H1 (cell line): ENCODE results near the gene BSX. TPM values are rescaled to one million over a fixed set of nuclear protein-coding genes. Genes with fewer than 3 reads are reported as not detected.

Source experiments
- CTCF ChIA-PET: fragments of 300-600 bp; sonication (Branson Sonifier 250); formaldehyde crosslinking; loops from one replicate; lab custom pipeline; 2021; ENCODE audit not compliant: partially characterized antibody; lab: Charles Lee
- POLR2A ChIA-PET: fragments of 300-600 bp; sonication (Branson Sonifier 250); formaldehyde crosslinking; loops from one replicate; lab custom pipeline; 2021; ENCODE audit warnings: inconsistent platforms; ENCODE audit not compliant: partially characterized antibody; lab: Charles Lee
- DNase-seq, 2 experiments: peaks; one replicate each; pipeline versions ENCODE4 v3.0.0 to v3.0.0-alpha.2; 2010 to 2022; ENCODE audit warnings: low spot score in 2 of 2, low read depth in 1 of 2, mixed read lengths in 1 of 2
- FAIRE-seq: peaks from 2 replicates; lab custom pipeline; 2011; peaks lifted over from hg19 to GRCh38; lab: Jason Lieb, UNC
- H2AFZ ChIP-seq: 2 replicates; pipeline ENCODE4 v1.8.1; 2012; ENCODE audit warnings: low read length, inconsistent platforms
- H2AK5ac ChIP-seq: 2 replicates; pipeline ENCODE4 v1.6.1; 2013; ENCODE audit warnings: low read depth, low read length
- H2BK120ac ChIP-seq: replicated peaks from 2 replicates; pipeline ENCODE3; 2013; ENCODE audit warnings: low read depth, low read length, inconsistent platforms
- H2BK12ac ChIP-seq: 2 replicates; pipeline ENCODE4 v1.6.1; 2013; ENCODE audit warnings: low read depth, low read length
- H2BK15ac ChIP-seq: 2 replicates; pipeline ENCODE4 v1.6.1; 2013; ENCODE audit warnings: low read length
- H2BK20ac ChIP-seq: 2 replicates; pipeline ENCODE4 v1.6.1; 2013; ENCODE audit warnings: low read length
- H2BK5ac ChIP-seq: 2 replicates; pipeline ENCODE4 v1.6.1; 2013; ENCODE audit warnings: low read depth, low read length
- H3K14ac ChIP-seq: 2 replicates; pipeline ENCODE4 v1.6.1; 2013; ENCODE audit warnings: inconsistent platforms; ENCODE audit not compliant: insufficient read length
- H3K18ac ChIP-seq: 2 replicates; pipeline ENCODE4 v1.6.1; 2013; ENCODE audit warnings: low read length; ENCODE audit errors: extremely low read depth
- H3K23ac ChIP-seq: 2 replicates; pipeline ENCODE4 v1.6.1; 2013; ENCODE audit warnings: inconsistent platforms; ENCODE audit not compliant: insufficient read length
- H3K23me2 ChIP-seq: 2 replicates; pipeline ENCODE4 v1.6.1; 2013; ENCODE audit warnings: low read depth, low read length
- H3K27ac ChIP-seq: 2 replicates; pipeline ENCODE4 v1.6.1; 2011; ENCODE audit warnings: low read depth, low read length, inconsistent platforms
- H3K27me3 ChIP-seq, 4 experiments: replicated peaks in 1 of 4; 1 replicate in 1 of 4; 2 replicates in 3 of 4; pipeline versions ENCODE4 v1.6.1 to v1.8.1; 2011 to 2013; ENCODE audit warnings: low read length in 3 of 4, mild to moderate bottlenecking in 3 of 4, inconsistent platforms in 2 of 4, mixed read lengths in 2 of 4, moderate library complexity in 1 of 4; ENCODE audit not compliant: control insufficient read depth in 3 of 4, insufficient read depth in 3 of 4; ENCODE audit errors: extremely low read depth in 1 of 4
- H3K36me3 ChIP-seq, 4 experiments: 2 replicates each; pipeline versions ENCODE4 v1.6.1 to v1.8.1; 2011 to 2013; ENCODE audit warnings: mild to moderate bottlenecking in 4 of 4, low read length in 3 of 4, moderate library complexity in 2 of 4, control low read depth in 1 of 4, inconsistent platforms in 1 of 4; ENCODE audit not compliant: insufficient read depth in 4 of 4, control insufficient read depth in 2 of 4
- H3K4ac ChIP-seq: replicated peaks from 2 replicates; pipeline ENCODE3; 2013; ENCODE audit warnings: low read length, low read depth, mixed read lengths, inconsistent platforms; ENCODE audit not compliant: insufficient read length
- H3K4me1 ChIP-seq, 4 experiments: replicated peaks in 1 of 4; 1 replicate in 1 of 4; 2 replicates in 3 of 4; pipeline versions ENCODE4 v1.6.1 to v1.8.1; 2011 to 2013; ENCODE audit warnings: low read length in 3 of 4, inconsistent platforms in 2 of 4, mixed read lengths in 1 of 4; ENCODE audit not compliant: insufficient read depth in 4 of 4, control insufficient read depth in 3 of 4
- H3K4me2 ChIP-seq, 2 experiments: 2 replicates each; pipeline versions ENCODE4 v1.6.1 to v1.8.1; 2011 to 2013; ENCODE audit warnings: low read depth in 2 of 2, low read length in 2 of 2, control low read depth in 1 of 2, inconsistent platforms in 1 of 2, mild to moderate bottlenecking in 1 of 2; ENCODE audit not compliant: insufficient read depth in 1 of 2
- H3K4me3 ChIP-seq, 4 experiments: fragments of 200-600, 300-600 bp in 1 of 4; sonication (generic), shearing (Covaris generic), sonication (Bioruptor Twin) in 1 of 4; 2 replicates each; pipeline versions ENCODE4 v1.5.1 to v1.8.1; 2011 to 2016; ENCODE audit warnings: low read length in 4 of 4, low read depth in 3 of 4, control low read depth in 2 of 4, inconsistent platforms in 2 of 4, mild to moderate bottlenecking in 2 of 4, mixed read lengths in 1 of 4, moderate library complexity in 1 of 4; ENCODE audit not compliant: insufficient read depth in 2 of 4; ENCODE audit errors: extremely low read depth in 1 of 4
- H3K56ac ChIP-seq: replicated peaks from 2 replicates; pipeline ENCODE3; 2013; ENCODE audit warnings: low read depth, mild to moderate bottlenecking, mixed read lengths, low read length, inconsistent platforms; ENCODE audit not compliant: insufficient read length
- H3K79me1 ChIP-seq: 2 replicates; pipeline ENCODE4 v1.6.1; 2013; ENCODE audit warnings: low read depth, low read length, control low read depth
- H3K79me2 ChIP-seq, 2 experiments: 2 replicates each; pipeline versions ENCODE4 v1.6.1 to v1.8.1; 2012 to 2013; ENCODE audit warnings: low read length in 2 of 2, mild to moderate bottlenecking in 2 of 2, inconsistent platforms in 1 of 2; ENCODE audit not compliant: insufficient read depth in 2 of 2, control insufficient read depth in 1 of 2
- H3K9ac ChIP-seq, 4 experiments: replicated peaks in 1 of 4; 1 replicate in 1 of 4; 2 replicates in 3 of 4; pipeline versions ENCODE4 v1.6.1 to v1.8.1; 2011 to 2013; ENCODE audit warnings: low read depth in 3 of 4, low read length in 3 of 4, control low read depth in 2 of 4, mild to moderate bottlenecking in 2 of 4, moderate library complexity in 2 of 4, inconsistent platforms in 1 of 4; ENCODE audit errors: extremely low read depth in 1 of 4
- H3K9me3 ChIP-seq, 2 experiments: 2 replicates each; pipeline versions ENCODE4 v1.6.1 to v1.8.1; 2012 to 2013; ENCODE audit warnings: mild to moderate bottlenecking in 2 of 2, moderate library complexity in 2 of 2, control low read depth in 1 of 2, inconsistent platforms in 1 of 2, low read depth in 1 of 2, low read length in 1 of 2, mixed read lengths in 1 of 2; ENCODE audit not compliant: insufficient read depth in 2 of 2
- H4K20me1 ChIP-seq, 2 experiments: replicated peaks in 1 of 2; 2 replicates each; pipeline versions ENCODE3 to v1.8.1; 2011 to 2013; ENCODE audit warnings: inconsistent platforms in 2 of 2, low read length in 2 of 2, mild to moderate bottlenecking in 1 of 2; ENCODE audit not compliant: insufficient read depth in 2 of 2, control insufficient read depth in 1 of 2
- H4K5ac ChIP-seq: 2 replicates; pipeline ENCODE4 v1.6.1; 2013; ENCODE audit warnings: low read length, low read depth, mixed read lengths, inconsistent platforms; ENCODE audit not compliant: insufficient read length
- H4K8ac ChIP-seq: 2 replicates; pipeline ENCODE4 v1.8.0; 2013; ENCODE audit warnings: mild to moderate bottlenecking, moderate library complexity, low read length, inconsistent platforms; ENCODE audit not compliant: insufficient read depth; ENCODE audit errors: extremely low read depth
- H4K91ac ChIP-seq: replicated peaks from 2 replicates; pipeline ENCODE3; 2013; ENCODE audit warnings: low read length, mixed read lengths, inconsistent platforms; ENCODE audit not compliant: insufficient read length
- SAP30 ChIP-seq: fragments of 300-600 bp; sonication (generic); IDR thresholded peaks from 2 replicates; pipeline ENCODE4 v1.7.1; 2012; ENCODE audit warnings: low read length, moderate library complexity, mild to moderate bottlenecking, inconsistent platforms; ENCODE audit not compliant: insufficient read depth, insufficient replicate concordance
- SUZ12 ChIP-seq: fragments of 200-600 bp; sonication (generic); IDR thresholded peaks from 2 replicates; pipeline ENCODE4 v1.6.1; 2012; ENCODE audit warnings: mild to moderate bottlenecking, inconsistent platforms, low read length, moderate library complexity, mixed read lengths
- WGBS, 2 experiments: shearing (Covaris generic) in 1 of 2; methylation state at CpG; one replicate each; pipeline versions ENCODE4 v1.1.6 to v1.1.7; 2013 to 2015; ENCODE audit warnings: low lambda C conversion rate in 2 of 2, mixed read lengths in 2 of 2, inconsistent platforms in 1 of 2, low coverage in 1 of 2, missing lambda C conversion rate in 1 of 2; ENCODE audit not compliant: insufficient replicate concordance in 2 of 2, insufficient coverage in 1 of 2, insufficient read length in 1 of 2; ENCODE audit errors: extremely low coverage in 1 of 2, missing lambda C conversion rate in 1 of 2; 5-methylcytosine and 5-hydroxymethylcytosine counted together
- polyA plus RNA-seq, 7 experiments: library from polyadenylated mRNA; depleted of rRNA in 3 of 7; stranded (reverse) in 5 of 7; unstranded in 2 of 7; fragments of >200 nt in 5 of 7; fragments of 200-250 nt in 2 of 7; gene quantifications; 1 replicate in 5 of 7; 2 replicates in 1 of 7; 4 replicates in 1 of 7; pipeline versions ENCODE4 v1.2.1 to v1.2.3, GENCODE V29; 2011 to 2013; ENCODE audit warnings: missing spikeins in 2 of 7, mixed read lengths in 2 of 7
- total RNA-seq: library from RNA; stranded (reverse); fragmentation: NEBNext Ultra II Directional; extraction: Animal tissue kit (Norgen Biotek cat#: 25700); gene quantifications from 2 replicates; pipeline ENCODE4 v1.2.1, GENCODE V29; 2021

BSX gene
- total and polyA plus RNA-seq, 2 of the 8 experiments (the other 6 are each of a cell fraction or from before 2014, with no cell fraction given) = not detected

DNA sequence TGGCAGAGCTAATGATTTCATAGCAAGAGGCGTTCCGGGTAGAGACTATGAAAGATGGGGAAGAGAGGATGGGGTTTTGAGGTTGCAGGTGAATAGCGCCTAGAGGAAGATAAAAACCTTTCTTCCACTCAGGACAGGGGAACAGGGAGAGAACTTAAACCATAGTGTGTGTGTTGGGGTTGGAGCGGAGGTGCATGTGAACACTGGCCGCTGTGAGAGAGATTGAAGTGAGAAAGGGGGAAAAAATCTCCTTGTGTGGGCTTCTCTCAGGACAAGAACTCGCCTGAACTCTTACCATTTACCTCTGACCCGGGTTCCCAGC lies 3.4 kb downstream of the BSX start:
- peak in 1 of 2 experiments; percentile 49 for DNase-seq
- POLR2A ChIA-PET = no interaction called here
- peaks cover 81 to 99% (median 95%) of the 10 kb centered on the region in 4 experiments for H3K27me3 ChIP-seq
- H3K4me2 ChIP-seq = peak overlapping the region; percentile 15 to 89; a peak in 1 of 4 replicates
- peaks cover 0 to 8% (median 0%) of the 10 kb centered on the region in 4 experiments; a peak in 3 of 8 replicates for H3K36me3 ChIP-seq
- CTCF ChIA-PET = interaction anchor here (0.6 kb wide), 1 partner anchor 169 kb away, joined by 3 read pairs; no protein-coding TSS in a partner anchor
- no peak overlapping the region for H3K23ac ChIP-seq
- no peaks in the 10 kb centered on the region for H3K79me1 ChIP-seq
- no peaks in the 10 kb centered on the region for H3K9me3 ChIP-seq
- no peak overlapping the region for H4K8ac ChIP-seq
- no peak overlapping the region; the same call in 1 of the 2 replicates for H3K18ac ChIP-seq
- H3K4ac ChIP-seq = no peak overlapping the region
- peaks cover 14% of the 10 kb centered on the region; the same call in 1 of the 2 replicates for H3K23me2 ChIP-seq
- TF ChIP-seq SAP30 = no peak
- peak; percentile 57; the same call in 1 of the 2 replicates for TF ChIP-seq SUZ12
- TF ChIP-seq, all 59 proteins: peak for 1
- no peak overlapping the region; the same call in 1 of the 2 replicates for H2BK12ac ChIP-seq
- WGBS, 2 experiments = 21% methylated on average over 7 of the region's 7 CpGs; no CpG with 5 or more reads in 1 of the 2 experiments
- peak overlapping the region in 1 of 4 experiments; percentile 60; a peak in 1 of 8 replicates for H3K4me3 ChIP-seq
- H3K27ac ChIP-seq = no peak overlapping the region
- peaks cover 9 to 19% of the 10 kb centered on the region in 2 experiments for H4K20me1 ChIP-seq
- no peak for FAIRE-seq
- no peak overlapping the region for H2BK20ac ChIP-seq
- no peak overlapping the region for H2AK5ac ChIP-seq
- peak overlapping the region; percentile 41; the same call in 1 of the 2 replicates for H2BK15ac ChIP-seq
- no peak overlapping the region for H2BK120ac ChIP-seq
- H2BK5ac ChIP-seq = no peak overlapping the region
- no peak overlapping the region for H4K91ac ChIP-seq
- no peak overlapping the region for H4K5ac ChIP-seq
- no peak overlapping the region for H3K9ac ChIP-seq
- H2AFZ ChIP-seq = no peak overlapping the region
- peaks cover 0 to 19% (median 11%) of the 10 kb centered on the region in 4 experiments; a peak in 6 of 7 replicates for H3K4me1 ChIP-seq
- H3K14ac ChIP-seq = no peak overlapping the region
- H3K79me2 ChIP-seq = no peaks in the 10 kb centered on the region
- H3K56ac ChIP-seq = no peak overlapping the region
